WERI-Rb-1 (cell line): ENCODE data around the gene NCEH1.

ENCODE experiments used
- DNase-seq: peaks from one replicate; pipeline ENCODE4 v3.0.0-alpha.2; 2020
- H3K27ac ChIP-seq: fragments of 250-450 bp; sonication (Bioruptor Pico); 2 replicates; pipeline ENCODE4 v1.5.1; 2020; ENCODE audit warnings: mild to moderate bottlenecking, moderate library complexity
- H3K27me3 ChIP-seq: fragments of 250-450 bp; sonication (Bioruptor Pico); 2 replicates; pipeline ENCODE4 v1.5.1; 2021; ENCODE audit warnings: mild to moderate bottlenecking, low read depth, moderate library complexity; ENCODE audit not compliant: insufficient read depth, severe bottlenecking
- H3K36me3 ChIP-seq: fragments of 250-450 bp; sonication (Bioruptor Pico); 2 replicates; pipeline ENCODE4 v1.5.1; 2020; ENCODE audit warnings: mild to moderate bottlenecking, moderate library complexity
- H3K4me3 ChIP-seq: 2 replicates; pipeline ENCODE4 v1.5.1; 2011; ENCODE audit warnings: low read depth, mild to moderate bottlenecking, control low read depth, low read length
- H3K9me3 ChIP-seq: fragments of 250-450 bp; sonication (Bioruptor Pico); 2 replicates; pipeline ENCODE4 v1.5.1; 2021; ENCODE audit warnings: mild to moderate bottlenecking, moderate library complexity; ENCODE audit not compliant: severe bottlenecking
- TF ChIP-seq, protein P1 (sequence below): IDR thresholded peaks from 2 replicates; pipeline ENCODE4 v1.5.1; 2011; ENCODE audit warnings: low read depth, mild to moderate bottlenecking, control low read depth, inconsistent platforms, low read length

Gene NCEH1

DNA sequence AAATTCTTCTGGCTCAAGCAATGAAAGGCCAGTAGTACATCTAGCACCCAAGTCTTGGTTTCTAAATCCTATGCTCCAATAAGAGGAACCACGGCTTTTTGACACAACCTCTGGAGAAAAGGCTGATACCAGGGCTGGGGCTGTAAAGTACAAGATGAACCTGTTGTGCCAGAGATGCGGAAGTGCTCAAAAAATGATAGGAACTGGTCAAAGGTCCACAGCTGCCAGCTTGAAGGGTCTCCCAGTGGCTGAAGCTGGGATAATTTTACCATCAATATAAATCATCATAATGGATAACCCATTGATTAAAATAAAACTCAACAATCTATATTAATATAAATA is 558 bp upstream of the NCEH1 start:
- TF ChIP-seq, protein P1, sequence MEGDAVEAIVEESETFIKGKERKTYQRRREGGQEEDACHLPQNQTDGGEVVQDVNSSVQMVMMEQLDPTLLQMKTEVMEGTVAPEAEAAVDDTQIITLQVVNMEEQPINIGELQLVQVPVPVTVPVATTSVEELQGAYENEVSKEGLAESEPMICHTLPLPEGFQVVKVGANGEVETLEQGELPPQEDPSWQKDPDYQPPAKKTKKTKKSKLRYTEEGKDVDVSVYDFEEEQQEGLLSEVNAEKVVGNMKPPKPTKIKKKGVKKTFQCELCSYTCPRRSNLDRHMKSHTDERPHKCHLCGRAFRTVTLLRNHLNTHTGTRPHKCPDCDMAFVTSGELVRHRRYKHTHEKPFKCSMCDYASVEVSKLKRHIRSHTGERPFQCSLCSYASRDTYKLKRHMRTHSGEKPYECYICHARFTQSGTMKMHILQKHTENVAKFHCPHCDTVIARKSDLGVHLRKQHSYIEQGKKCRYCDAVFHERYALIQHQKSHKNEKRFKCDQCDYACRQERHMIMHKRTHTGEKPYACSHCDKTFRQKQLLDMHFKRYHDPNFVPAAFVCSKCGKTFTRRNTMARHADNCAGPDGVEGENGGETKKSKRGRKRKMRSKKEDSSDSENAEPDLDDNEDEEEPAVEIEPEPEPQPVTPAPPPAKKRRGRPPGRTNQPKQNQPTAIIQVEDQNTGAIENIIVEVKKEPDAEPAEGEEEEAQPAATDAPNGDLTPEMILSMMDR: no peak
- H3K9me3 ChIP-seq: no peaks in the 10 kb centered on the region
- no peaks in the 10 kb centered on the region for H3K27me3 ChIP-seq
- no peak overlapping the region; the same call in 1 of the 2 replicates for H3K27ac ChIP-seq
- DNase-seq: no peak
- H3K4me3 ChIP-seq: peak overlapping the region; percentile 77
- no peaks in the 10 kb centered on the region for H3K36me3 ChIP-seq

DNA sequence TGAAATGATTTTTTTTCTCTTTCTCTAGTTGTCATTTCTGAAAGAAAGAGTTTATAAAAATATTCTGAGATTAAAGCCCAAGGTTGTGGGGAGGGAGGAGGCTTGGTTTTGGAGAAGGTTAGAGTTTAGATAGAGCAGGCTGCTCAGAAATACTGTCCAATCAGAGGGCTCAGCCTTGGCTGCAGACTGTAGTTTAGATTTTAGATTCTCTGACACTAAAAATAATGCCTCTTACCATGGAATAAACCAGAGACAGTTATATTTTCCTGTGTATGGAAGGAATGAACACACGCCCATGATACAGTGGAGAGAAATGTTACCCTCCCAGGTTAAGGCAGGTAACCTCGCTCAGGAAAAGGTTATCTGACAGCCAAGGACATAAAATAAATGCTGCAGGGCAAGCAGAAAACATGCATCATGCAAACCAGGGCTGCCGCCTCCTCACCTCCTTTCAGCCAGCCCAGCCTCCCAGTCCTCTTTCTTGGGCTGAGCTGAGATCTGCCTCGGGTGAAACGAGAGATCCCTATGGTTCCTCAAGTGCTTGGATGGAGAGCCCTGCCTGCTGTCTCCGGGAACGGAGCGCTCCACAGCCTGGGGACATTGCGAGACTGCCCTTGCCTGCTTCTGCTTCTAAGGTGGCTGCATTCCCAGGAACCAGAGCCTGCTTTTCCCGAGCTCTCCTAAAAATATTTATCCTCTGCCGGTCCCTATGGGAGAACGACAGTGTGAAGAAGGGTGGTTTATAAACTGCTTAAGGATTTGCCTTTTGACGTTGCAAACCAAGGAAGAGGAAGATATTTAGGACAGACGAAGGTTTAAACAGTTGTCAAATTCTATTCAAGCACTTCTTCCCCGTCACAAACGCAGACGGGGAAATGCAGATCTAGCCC is 848 bp downstream of the NCEH1 start:
- no peak overlapping the region; the same call in 1 of the 2 replicates for H3K27ac ChIP-seq
- peak overlapping the region; percentile 77 for H3K4me3 ChIP-seq
- TF ChIP-seq, protein P1: no peak
- peak; percentile 20 for DNase-seq
- H3K36me3 ChIP-seq: no peaks in the 10 kb centered on the region
- H3K9me3 ChIP-seq: no peaks in the 10 kb centered on the region
- no peaks in the 10 kb centered on the region for H3K27me3 ChIP-seq

DNA sequence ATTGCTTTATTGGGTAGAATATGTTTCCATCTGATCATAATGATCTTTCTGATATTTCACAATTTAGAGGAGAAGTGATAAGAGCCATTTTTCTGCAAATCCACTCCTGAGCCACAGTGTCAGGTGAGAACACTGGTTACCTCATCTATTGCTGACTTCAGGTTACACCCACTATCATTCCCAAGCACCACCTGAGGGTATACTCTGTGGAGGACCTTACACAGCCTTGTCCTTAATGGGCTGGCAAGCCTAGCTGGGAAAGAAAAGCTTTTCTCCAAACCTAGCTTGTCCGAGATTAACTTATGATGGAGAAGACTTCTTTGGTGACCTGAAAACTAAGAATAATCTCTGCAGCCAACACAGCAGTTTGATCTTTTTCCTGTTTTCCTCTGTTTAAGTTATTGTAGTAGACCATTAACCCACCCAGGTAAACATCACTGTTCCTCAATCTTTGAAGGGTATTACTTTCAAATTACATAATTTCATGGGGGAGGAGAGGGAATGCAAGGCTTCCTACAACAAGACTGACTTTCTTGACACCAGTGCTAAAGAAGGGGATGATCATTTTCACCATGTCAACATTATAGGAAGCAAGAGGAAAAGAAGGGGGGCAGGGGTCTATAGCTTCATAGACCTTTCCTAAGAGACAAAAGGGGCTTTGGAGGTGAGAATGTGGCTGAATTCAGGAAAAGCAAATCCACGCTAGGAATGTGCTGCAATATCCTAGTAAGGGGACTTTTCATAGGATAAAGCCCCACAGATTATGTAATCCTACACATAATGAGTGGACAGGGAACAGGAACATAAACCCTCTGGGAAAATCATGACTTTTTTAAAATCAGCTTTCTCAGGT is 1.7 kb downstream of the NCEH1 start:
- Histone ChIP-seq H3K36me3 (no peaks in the 10 kb centered on the region), H3K27me3 (no peaks in the 10 kb centered on the region), H3K27ac (no peak overlapping the region), H3K9me3 (no peaks in the 10 kb centered on the region), H3K4me3 (no peak overlapping the region)
- DNase-seq: no peak
- TF ChIP-seq, protein P1: no peak

DNA sequence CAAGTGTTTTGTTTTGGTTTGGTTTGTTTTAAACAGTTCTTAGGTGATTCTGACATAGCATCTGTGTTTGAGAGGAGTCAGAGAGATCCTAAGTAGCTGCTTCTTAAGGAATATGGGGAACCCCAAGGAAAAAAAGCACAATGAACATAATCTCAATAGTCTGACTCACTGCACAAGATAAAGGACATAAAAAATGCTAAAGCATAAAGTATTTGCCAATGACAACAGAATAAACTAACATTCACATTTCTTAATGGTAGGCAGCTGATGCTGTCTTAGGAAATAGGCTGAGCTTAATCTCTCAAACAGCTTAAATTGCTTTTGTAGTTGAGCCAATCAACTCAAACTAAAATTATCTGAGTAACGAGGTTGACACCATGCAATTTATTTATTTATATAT is 2.9 kb downstream of the NCEH1 start:
- Histone ChIP-seq H3K4me3 (no peak overlapping the region), H3K27me3 (no peaks in the 10 kb centered on the region), H3K27ac (no peak overlapping the region), H3K9me3 (no peaks in the 10 kb centered on the region), H3K36me3 (no peaks in the 10 kb centered on the region)
- TF ChIP-seq, protein P1: no peak
- DNase-seq: no peak

DNA sequence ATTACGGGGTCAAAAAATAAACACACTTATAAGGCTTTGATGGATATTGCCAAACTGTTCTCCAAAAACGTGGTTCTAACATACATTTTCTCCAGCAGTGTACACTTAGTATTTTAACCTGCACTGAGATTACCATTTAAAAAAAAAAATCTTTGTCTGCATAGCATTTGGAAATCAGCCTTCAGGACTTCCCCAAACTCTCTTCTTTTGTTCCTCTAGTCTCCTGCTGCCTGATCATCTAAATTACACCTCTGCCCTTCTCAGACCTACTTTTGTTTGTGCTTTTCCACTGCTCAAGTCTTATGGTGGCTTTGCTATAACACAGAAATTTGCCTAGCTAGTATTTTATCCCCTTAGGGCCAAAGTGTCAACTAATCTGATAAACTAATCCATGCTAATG is 3.8 kb downstream of the NCEH1 start:
- H3K27ac ChIP-seq: no peak overlapping the region
- DNase-seq: no peak
- H3K36me3 ChIP-seq: no peaks in the 10 kb centered on the region
- H3K9me3 ChIP-seq: no peaks in the 10 kb centered on the region
- no peaks in the 10 kb centered on the region for H3K27me3 ChIP-seq
- no peak overlapping the region for H3K4me3 ChIP-seq
- TF ChIP-seq, protein P1: no peak
